ENCODE data around the gene MT1F. TPM values are rescaled to one million over a fixed set of nuclear protein-coding genes. Genes with fewer than 3 reads are reported as not detected.
"Not testable (repeated sequence)": the region's sequence is repeated elsewhere in the genome, so short reads cannot be mapped to it uniquely, and the experiment has no call there.

MT1F gene
- polyA plus RNA-seq, 4 donors, result 43.8 to 84.1 (median 71.3) TPM

DNA sequence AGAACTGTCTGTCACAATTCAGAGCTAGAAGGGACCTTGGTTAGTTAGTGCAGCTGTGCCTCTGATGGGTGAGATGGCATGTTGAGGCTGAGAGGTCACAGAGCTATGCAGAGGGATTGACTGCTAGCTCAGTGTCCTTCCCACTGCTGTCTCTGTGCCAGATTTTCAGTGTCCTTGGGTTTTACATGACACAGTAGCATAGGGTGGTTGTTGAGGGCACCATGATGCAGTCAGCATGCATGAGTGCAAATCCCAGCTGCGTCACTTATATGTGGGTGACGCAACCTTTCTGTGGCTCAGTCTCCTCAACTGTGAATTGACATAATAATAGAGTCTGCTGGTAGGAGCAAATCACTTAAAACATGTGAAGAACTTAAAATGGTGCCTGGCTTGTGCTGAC lies 16.6 kb upstream of the MT1F start:
- DNase-seq (ENCODE audit: low read depth in 4 of 4, low spot score in 2 of 4), result no peak

DNA sequence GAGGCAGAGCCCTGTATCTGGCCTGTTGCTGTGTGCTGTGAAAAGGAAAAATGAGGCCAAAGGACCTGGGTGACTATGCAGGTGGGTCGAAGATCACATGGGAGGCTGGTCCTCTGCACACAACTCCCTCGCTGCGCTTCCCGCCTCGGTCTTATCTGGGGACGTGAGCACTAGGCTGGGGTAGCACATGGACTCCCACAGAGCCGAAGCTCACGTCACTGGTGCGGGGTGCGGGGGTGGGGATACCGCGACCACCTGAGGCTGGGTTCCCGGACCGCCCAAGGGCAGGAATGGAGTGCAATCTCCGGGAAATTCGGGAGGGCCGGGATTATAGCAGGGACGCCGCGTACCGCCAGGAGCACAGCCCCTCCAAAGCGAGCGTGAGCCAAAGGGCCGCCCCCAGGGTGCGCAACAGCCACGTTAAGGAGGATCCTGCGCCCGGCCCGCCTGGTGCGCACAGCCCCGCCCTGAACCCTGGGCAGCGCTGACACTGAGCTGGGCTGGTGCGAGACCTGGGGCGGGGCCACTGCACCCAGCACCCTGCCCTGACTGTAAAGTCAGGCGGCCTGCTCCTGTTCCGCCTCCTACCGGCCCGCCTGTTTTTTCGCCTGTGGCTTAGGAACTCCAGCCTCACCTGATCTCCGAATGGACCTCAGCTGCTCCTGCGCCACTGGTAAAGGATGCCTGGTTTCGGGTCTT lies 14.5 kb upstream of the MT1F start:
- DNase-seq (ENCODE audit: low read depth in 4 of 4, low spot score in 2 of 4), result no peak

DNA sequence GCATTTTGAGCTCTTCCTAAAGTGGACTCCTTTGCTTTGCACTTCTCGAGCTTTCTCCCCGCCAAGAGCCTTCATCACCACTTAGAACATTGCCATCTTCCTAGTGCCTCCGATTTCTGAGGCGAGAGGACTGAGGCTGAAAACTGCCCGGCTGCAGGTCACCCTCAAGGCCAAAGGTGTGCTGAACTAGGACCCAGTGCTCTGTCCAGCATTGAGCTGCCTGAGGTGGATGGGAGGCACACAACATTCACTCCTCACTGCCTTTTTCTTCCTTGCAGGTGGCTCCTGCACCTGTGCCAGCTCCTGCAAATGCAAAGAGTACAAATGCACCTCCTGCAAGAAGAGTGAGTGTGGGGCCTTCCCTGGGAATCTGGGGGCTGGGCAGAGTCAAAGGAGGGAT lies 13.9 kb upstream of the MT1F start:
- DNase-seq (ENCODE audit: low read depth in 4 of 4, low spot score in 2 of 4), result no peak

DNA sequence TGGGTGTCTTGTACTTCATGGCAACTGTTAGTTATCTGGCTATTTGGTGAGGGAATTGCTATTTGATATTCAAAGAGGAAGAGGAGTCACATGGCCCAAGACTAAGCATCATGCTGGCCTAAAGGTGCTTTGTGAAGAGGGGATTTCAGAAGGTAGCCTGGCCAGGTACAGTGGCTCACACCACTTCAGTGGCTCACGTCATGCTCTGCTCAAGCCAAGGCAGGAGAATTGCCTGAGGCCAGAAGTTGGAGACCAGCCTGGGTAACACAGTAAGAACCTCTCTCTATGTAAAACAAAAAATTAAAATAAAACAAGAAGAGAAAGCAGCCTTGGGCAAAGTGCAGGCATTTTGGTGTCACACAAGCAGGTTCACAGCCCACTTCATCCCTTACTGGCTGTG lies 12.4 kb upstream of the MT1F start:
- DNase-seq (ENCODE audit: low read depth in 4 of 4, low spot score in 2 of 4), result no peak

DNA sequence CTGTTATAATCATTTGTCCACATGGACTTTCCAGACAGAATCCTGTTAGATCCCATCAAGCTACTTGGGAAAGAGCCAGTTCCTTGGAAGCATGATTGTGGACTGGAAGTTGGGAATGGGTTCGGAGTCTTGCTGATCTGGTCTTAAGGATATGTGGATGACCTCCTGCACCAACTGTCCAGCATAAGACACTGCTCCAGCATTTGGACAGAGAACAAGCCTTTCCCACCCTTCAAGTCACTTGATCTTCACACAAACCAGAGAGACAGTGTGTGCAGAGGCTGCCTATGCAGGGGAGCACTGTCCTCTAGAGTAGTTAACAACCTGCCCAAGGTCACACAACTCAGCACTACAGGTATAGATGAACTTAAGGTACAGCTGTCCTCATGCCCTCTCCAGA lies 11.9 kb upstream of the MT1F start:
- no peak for DNase-seq (ENCODE audit: low read depth in 4 of 4, low spot score in 2 of 4)

GRCh38 chr16:56647641-56648431 lies 9.9 kb upstream of the MT1F start:
- no peak for DNase-seq (ENCODE audit: low read depth in 4 of 4, low spot score in 2 of 4)

DNA sequence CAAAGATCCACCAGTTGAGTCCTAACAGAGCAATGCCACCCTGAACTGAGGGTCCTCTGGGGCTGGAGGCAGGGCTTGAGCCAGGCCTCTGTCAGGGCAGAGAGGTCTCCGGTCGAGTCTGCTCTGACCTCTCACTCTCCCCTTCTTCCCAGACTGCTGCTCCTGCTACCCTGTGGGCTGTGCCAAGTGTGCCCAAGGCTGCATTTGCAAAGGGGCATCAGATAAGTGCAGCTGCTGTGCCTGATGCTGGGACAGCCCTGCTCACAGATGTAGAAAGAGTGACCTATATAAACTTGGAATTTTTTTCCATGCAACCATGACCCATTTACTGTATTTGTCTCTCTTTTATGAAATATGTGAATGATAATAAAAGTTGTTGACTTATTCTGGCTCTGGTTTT lies 8.5 kb upstream of the MT1F start:
- DNase-seq (ENCODE audit: low read depth in 4 of 4, low spot score in 2 of 4), result no peak

GRCh38 chr16:56649820-56650219 lies 7.9 kb upstream of the MT1F start:
- no peak for DNase-seq (ENCODE audit: low read depth in 4 of 4, low spot score in 2 of 4)

DNA sequence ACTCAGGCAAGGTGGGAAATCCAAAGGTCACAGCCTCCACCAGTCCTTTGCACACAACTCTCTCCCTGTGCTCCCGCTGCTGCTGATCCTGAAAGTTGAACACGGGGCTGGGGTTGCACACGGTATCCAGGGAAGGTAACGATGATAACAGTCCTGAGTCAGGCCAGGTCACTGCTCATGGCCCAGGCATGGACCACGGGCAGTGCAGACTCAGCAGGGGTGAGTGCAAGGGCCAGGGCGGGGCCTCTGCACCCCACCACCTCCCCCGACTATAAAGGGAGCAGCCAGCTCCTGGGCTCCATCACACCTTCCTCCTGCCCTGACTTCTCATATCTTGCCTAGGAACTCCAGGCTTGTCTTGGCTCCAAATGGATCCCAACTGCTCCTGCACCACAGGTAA lies 6.2 kb upstream of the MT1F start, which contains the start of gene MT1B:
MT1B (plus strand) TSS at position 301 of the 400 bp plus-strand sequence; CDS start at position 369, 68 bp downstream.
- no peak for DNase-seq (ENCODE audit: low read depth in 4 of 4, low spot score in 2 of 4)

DNA sequence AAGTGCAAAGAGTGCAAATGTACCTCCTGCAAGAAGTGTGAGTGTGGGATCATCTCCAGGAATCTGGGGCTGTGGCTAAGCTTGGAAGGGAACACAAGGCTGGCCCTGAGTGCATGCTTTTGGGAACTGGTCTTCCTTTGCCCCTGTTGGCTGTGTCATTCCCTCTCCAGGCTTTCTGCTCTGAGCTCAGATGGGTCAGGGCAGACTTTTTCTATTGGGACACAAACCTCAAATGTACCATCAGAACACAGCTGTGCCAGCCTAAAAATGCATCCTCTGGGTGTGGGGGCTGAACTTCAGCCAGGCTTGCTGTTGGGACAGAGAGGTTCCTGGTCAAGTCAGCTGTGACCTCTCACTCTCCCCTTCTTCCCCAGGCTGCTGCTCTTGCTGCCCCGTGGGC lies 5.2 kb upstream of the MT1F start:
- DNase-seq (ENCODE audit: low read depth in 4 of 4, low spot score in 2 of 4), result no peak

GRCh38 chr16:56653218-56653617 lies 4.5 kb upstream of the MT1F start:
- DNase-seq (ENCODE audit: low read depth in 4 of 4, low spot score in 2 of 4), result no peak

DNA sequence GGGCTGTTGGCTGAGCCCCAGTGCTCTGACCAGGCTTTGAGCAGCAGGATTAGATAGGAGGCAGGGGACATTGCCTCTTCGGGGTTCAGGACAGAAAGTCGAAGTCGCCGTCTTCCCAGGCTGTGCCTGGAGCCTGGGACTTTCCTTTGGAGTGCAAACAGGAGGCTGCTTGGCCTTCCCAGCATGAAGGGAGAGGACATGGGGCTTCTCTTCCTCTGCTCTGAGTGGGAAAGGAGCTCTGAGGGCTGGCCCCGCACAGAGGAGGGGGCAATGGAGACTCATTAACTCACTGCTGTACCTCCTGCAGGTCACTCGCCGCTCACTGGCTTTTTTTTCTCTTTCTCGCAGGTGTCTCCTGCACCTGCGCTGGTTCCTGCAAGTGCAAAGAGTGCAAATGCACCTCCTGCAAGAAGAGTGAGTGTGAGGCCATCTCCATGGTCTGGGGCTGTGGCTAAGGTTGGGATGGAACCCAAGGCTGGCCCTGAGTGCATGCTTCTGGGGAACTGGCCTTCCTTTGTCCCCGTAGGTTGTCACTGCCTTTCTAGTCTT lies 642 bp downstream of the MT1F start:
- no peak for DNase-seq (ENCODE audit: low read depth in 4 of 4, low spot score in 2 of 4)

GRCh38 chr16:56662357-56663354 lies 4.9 kb downstream of the MT1F start:
- no peak for DNase-seq (ENCODE audit: low read depth in 4 of 4, low spot score in 2 of 4)

DNA sequence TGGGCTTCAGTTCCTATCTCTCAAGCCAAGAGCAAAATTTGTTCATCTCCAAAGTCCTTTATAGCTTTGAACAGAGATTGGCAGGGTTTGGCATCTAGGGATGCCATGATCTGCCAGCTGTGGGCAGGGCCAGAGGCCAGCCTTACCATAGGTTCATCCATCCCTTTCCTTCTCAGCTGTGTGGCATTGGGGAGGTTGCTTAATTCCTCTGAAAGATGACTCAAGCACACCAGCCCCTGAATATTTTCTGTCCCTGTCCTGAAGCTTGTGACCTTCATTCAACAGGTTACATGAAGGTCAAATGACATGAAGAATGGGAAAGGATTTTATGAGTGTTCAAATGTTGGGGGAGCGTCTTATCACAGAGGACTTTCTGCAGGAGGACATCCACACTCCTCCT lies 6.7 kb downstream of the MT1F start:
- no peak for DNase-seq (ENCODE audit: low read depth in 4 of 4, low spot score in 2 of 4)

- DNase-seq (ENCODE audit: low read depth in 4 of 4, low spot score in 2 of 4), result not testable (repeated sequence)
Observed at GRCh38 chr16:56665286-56666261, 7.8 kb downstream of the MT1F start.

DNA sequence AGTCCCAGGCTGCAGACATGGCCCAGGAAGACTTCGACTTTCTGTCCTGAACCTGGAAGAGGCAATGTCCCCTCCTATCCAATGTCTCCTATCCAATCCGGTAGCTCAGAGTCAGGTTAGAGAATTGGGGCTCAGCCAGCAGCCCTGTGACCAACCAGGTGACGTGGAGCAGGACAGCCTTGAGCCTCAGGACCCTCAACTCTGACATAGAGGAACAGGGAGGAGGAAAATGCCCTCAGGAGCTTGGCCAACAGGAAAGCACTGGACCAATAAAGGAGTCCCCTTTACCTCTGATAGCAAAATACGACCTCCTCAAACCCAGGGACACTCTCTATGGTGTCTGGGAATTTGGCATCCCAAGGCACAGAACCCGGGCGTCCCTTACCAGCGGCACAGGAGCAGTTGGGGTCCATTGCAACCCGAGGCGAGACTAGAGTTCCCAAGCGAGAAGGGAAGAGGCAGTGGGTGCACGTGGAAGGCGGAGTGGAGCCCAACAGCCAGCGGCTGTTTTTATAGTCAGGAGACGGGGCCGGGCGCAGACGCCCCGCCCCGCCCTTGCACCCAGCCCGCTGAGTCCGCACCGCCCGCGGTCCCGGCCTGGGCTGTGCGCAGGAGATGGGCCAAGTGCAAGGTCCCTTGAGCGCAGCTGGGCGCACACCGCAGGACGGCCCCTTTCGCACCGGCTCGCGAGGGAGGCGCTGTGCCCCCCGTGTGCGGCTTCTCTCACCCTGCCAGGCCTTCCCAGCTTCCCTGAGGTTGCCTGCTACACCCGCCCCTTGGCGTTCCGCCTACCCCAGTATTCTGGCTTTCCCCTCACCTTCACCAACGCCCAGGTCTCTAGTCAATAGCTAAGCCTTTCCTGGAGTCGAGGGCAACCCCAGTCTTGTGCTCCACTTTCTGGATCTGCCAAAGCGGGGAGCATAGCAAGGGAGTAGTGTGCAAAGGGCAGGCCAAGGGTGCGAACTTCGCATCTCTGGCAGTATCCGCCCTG lies 10.1 kb downstream of the MT1F start, which contains the start of gene MT1G:
MT1G (minus strand) TSS at position 485 of the 991 bp plus-strand sequence; CDS start at position 413, 72 bp downstream.
- DNase-seq (ENCODE audit: low read depth in 4 of 4, low spot score in 2 of 4), result no peak

DNA sequence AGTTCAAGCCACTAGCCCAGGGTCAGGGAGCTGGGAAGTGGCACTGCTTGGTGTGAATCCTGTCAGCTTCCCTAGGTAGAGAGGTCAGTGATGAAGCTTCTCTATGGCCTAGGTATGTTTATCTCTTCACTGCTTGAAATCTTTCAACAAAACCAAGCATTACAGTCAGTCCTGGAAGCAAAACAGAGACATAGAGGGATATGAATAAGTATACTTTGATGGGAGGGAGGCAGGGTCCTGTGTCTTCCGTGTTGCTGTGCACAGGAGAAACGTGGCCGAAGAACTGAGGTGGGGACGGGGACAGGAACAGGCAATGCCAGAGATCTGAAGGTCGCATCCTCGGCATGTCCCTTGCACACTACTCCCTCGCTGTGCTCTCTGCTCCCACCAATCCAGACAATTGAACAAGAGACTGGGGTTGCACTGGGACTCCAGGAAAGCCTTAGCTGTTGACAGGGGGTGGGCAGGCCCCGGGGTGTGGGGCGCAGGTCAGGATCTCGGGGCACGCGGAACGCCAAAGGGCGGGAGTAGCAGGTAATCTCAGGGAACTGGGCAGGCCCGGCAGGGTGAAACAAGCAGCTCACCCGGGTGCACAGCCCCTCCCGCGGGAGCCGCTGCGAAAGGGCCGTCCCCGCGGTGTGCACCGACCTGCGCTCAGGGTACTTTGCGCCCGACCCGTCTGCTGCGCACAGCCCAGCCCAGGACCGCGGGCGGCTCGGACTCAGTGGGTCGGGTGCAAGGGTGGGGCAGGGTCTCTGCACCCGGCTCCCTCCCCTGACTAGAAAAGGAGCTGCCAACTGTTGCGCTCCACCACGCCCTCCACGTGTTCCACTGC lies 11.5 kb downstream of the MT1F start, which contains the start of gene MT1H:
MT1H (plus strand) TSS at position 810 of the 835 bp plus-strand sequence. CDS start 71 bp downstream, outside the sequence.
- DNase-seq (ENCODE audit: low read depth in 4 of 4, low spot score in 2 of 4), result no peak

Measured in left renal cortex interstitium (tissue), 4 donors.